Vagina (tissue), 2 donors: ENCODE measurements around the gene PARP6.
A peak's percentile ranks its signal among the peaks of the same experiment; 100 is the strongest.

Source experiments
- CTCF ChIP-seq, 3 experiments: fragments of 450-650 bp in 2 of 3; fragments of 200-600 bp in 1 of 3; sonication (generic) in 1 of 3; IDR thresholded peaks; one replicate each; pipeline ENCODE4 v1.5.1; 2017 to 2019; ENCODE audit warnings: antibody characterized with exemption in 3 of 3, mild to moderate bottlenecking in 2 of 3, moderate library complexity in 2 of 3
- POLR2AphosphoS5 ChIP-seq, 2 donors: sonication (generic); formaldehyde crosslinking; IDR thresholded peaks; one replicate each; pipeline ENCODE4 v1.9.0; 2017; ENCODE audit warnings: antibody characterized with exemption in 2 of 2, mild to moderate bottlenecking in 2 of 2, low read depth in 1 of 2; ENCODE audit not compliant: insufficient read depth in 1 of 2

DNA sequence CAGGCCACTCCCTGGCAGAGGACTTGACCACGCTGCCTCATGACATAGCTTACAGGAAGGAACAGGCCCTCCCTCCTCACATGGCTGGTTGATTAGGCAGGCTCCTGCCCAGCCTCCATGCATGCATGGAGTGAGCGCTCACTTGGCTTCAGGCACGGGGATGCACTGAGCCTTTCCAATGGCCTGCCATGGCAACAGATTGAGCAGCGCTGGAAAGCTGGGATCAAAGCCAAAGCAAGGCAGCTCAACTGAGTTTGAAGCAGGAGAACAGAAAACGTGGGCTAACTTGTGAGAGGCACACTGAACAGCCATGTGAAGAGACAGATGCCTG lies 68.9 kb downstream of the PARP6 start:
- TF ChIP-seq POLR2AphosphoS5 (IDR thresholded peaks at IDR 0.05; ENCODE audit: insufficient read depth in 1 of 2, low read depth in 1 of 2) (peak; percentile 49 to 64), CTCF (IDR thresholded peaks at IDR 0.05) (no peak)
